ENCODE results near the gene SLC8A3. TPM values are rescaled to one million over a fixed set of nuclear protein-coding genes. Genes with fewer than 3 reads are reported as not detected.

Gene SLC8A3
- total RNA-seq, 1 experiment from 2014 or later: not detected

- intact Hi-C loops (cut with micrococcal nuclease; ENCODE audit: unreplicated experiment): no loop called here
- CTCF ChIA-PET: no interaction called here
- no peak for DNase-seq (ENCODE audit: low read depth, low spot score)
- no peak overlapping the region for H3K27ac ChIP-seq (ENCODE audit: low read length)
- ATAC-seq: no peak
- TF ChIP-seq TCF7L2 (IDR thresholded peaks at IDR 0.05; ENCODE audit: low read depth, low read length) (no peak), POLR2AphosphoS5 (IDR thresholded peaks at IDR 0.05; ENCODE audit: low read depth, low read length) (no peak), CTCF (IDR thresholded peaks at IDR 0.05) (no peak), SIN3A (IDR thresholded peaks at IDR 0.05; ENCODE audit: borderline replicate concordance, insufficient read depth, low read depth, low read length) (no peak), REST (IDR thresholded peaks at IDR 0.05; ENCODE audit: insufficient read depth in 1 of 2, low read depth in 2 of 2, low read length in 1 of 2) (no peak)
- H3K4me3 ChIP-seq (ENCODE audit: low read depth in 2 of 2, low read length in 2 of 2): no peak overlapping the region
- no peaks in the 10 kb centered on the region; the same call in 1 of the 2 replicates for H3K27me3 ChIP-seq (ENCODE audit: control insufficient read depth, insufficient read depth, low read length)
- no peaks in the 10 kb centered on the region for H3K4me1 ChIP-seq (ENCODE audit: control insufficient read depth, insufficient read depth, low read length)
- in situ Hi-C loops (cut with HindIII; ENCODE audit: low pct_unique_long_range_greater_than_20kb, low sequenced_read_pairs): no loop called here
- BruUV-seq (replicated peaks): no TSS peak
- H3K36me3 ChIP-seq (ENCODE audit: control insufficient read depth, insufficient read depth, low read length): no peaks in the 10 kb centered on the region
- no peaks in the 10 kb centered on the region for H3K9me3 ChIP-seq (ENCODE audit: control insufficient read depth, insufficient read depth, low read depth, low read length)
- POLR2A ChIA-PET: no interaction called here
Measured at GRCh38 chr14:70190156-70190555, 1.4 kb upstream of the SLC8A3 start.

- no TSS peak for BruUV-seq (replicated peaks)
- H3K9me3 ChIP-seq (ENCODE audit: control insufficient read depth, insufficient read depth, low read depth, low read length): no peaks in the 10 kb centered on the region
- TF ChIP-seq CTCF (IDR thresholded peaks at IDR 0.05) (no peak), SIN3A (IDR thresholded peaks at IDR 0.05; ENCODE audit: borderline replicate concordance, insufficient read depth, low read depth, low read length) (no peak), POLR2AphosphoS5 (IDR thresholded peaks at IDR 0.05; ENCODE audit: low read depth, low read length) (no peak), TCF7L2 (IDR thresholded peaks at IDR 0.05; ENCODE audit: low read depth, low read length) (no peak), REST (IDR thresholded peaks at IDR 0.05; ENCODE audit: insufficient read depth in 1 of 2, low read depth in 2 of 2, low read length in 1 of 2) (no peak)
- no peak overlapping the region for H3K4me3 ChIP-seq (ENCODE audit: low read depth in 2 of 2, low read length in 2 of 2)
- DNase-seq (ENCODE audit: low read depth, low spot score) (no peak), ATAC-seq (no peak)
- H3K4me1 ChIP-seq (ENCODE audit: control insufficient read depth, insufficient read depth, low read length): no peaks in the 10 kb centered on the region
- H3K27ac ChIP-seq (ENCODE audit: low read length): no peak overlapping the region
- no peaks in the 10 kb centered on the region for H3K36me3 ChIP-seq (ENCODE audit: control insufficient read depth, insufficient read depth, low read length)
- intact Hi-C loops (cut with micrococcal nuclease; ENCODE audit: unreplicated experiment) (no loop called here), in situ Hi-C loops (cut with HindIII; ENCODE audit: low pct_unique_long_range_greater_than_20kb, low sequenced_read_pairs) (no loop called here)
- H3K27me3 ChIP-seq (ENCODE audit: control insufficient read depth, insufficient read depth, low read length): no peaks in the 10 kb centered on the region; the same call in 1 of the 2 replicates
- POLR2A ChIA-PET: no interaction called here
- CTCF ChIA-PET: no interaction called here
Measured at GRCh38 chr14:70189456-70190077, 816 bp upstream of the SLC8A3 start.
